Measurements from ENCODE around the gene IQSEC2.

IQSEC2 gene

GRCh38 chrX:53241558-53241957 is 39.8 kb downstream of the IQSEC2 start:
- no peak for DNase-seq

DNA sequence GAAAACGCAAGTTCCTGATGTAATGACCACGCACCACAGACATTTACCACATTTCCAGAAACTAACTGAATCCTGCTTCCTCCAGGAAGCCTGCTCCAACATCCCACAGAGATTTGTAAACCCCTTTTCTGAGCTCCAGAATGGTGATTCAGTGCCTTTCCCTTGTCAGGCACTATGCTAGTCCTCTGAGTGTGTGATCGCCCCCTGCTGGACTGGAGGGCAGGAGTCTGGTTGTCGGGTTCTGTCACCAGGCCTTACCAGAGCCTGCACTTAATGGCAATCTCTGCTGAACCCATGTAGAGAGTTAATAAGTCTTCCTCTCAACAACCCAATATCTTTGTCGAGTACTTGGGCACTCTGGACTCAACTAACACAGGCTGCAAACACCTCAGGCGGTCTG is 41.9 kb downstream of the IQSEC2 start:
- DNase-seq = peak; percentile 25 to 34

GRCh38 chrX:53237056-53237455 is 44.3 kb downstream of the IQSEC2 start:
- DNase-seq = no peak

- DNase-seq = no peak
Observed at GRCh38 chrX:53236025-53236679, 45.2 kb downstream of the IQSEC2 start.

- no peak for DNase-seq
Observed at GRCh38 chrX:53235566-53235965, 45.8 kb downstream of the IQSEC2 start.

DNA sequence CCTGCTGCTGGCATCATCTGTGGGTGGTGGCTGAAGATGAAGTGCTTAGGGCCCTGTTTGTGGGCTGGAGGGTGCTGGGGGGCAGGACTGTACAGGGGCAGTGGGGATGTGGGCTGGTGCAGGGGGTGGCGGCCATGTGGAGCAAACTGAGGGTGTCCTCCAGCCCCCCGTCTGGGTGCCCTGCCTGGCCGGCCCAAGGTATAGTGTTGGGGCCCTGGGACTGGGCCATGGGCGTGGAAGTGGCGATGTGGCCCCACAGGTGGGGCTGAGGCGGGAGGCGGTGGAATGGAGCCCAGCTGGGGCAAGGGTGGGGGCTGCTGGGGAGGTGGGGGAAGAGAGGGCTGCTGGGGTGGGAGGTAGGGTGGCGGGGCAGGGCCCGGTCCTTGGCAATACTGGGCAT is 46.9 kb downstream of the IQSEC2 start:
- DNase-seq = no peak

GRCh38 chrX:53233536-53233935 is 47.8 kb downstream of the IQSEC2 start:
- DNase-seq = no peak

GRCh38 chrX:53230116-53230515 is 51.3 kb downstream of the IQSEC2 start:
- no peak for DNase-seq

DNA sequence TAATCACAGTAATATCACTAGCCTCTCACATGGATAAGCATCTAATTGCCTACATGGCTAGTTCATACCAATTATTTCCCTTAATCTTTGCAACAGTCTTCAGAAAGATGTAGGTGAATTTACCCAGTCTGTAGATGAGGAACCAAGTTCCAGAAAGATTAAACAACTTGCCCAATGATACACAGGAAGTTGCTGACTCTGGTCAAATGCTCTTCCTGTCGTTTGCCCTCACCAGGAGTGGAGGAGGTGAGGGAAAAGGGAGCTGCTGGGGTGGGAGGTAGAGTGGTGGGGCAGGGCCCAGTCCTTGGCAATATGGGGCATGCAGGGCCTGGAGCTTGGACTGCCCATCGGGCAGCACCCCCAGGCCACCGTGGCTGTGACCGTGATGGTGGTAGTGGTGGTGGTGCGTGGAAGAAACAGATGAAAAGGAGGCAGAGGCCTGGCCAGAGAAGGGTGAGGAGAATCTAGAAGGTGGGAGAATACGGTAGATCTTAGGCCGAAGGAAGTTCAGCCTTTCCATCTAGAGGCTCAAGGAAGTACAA is 54.1 kb downstream of the IQSEC2 start:
- no peak for DNase-seq

GRCh38 chrX:53224860-53225797 is 56.3 kb downstream of the IQSEC2 start, which contains the start of gene KDM5C:
KDM5C (minus strand) TSS chrX:53225207; CDS start chrX:53224889, 318 bp downstream.
- peak; percentile 75 to 88 for DNase-seq

DNA sequence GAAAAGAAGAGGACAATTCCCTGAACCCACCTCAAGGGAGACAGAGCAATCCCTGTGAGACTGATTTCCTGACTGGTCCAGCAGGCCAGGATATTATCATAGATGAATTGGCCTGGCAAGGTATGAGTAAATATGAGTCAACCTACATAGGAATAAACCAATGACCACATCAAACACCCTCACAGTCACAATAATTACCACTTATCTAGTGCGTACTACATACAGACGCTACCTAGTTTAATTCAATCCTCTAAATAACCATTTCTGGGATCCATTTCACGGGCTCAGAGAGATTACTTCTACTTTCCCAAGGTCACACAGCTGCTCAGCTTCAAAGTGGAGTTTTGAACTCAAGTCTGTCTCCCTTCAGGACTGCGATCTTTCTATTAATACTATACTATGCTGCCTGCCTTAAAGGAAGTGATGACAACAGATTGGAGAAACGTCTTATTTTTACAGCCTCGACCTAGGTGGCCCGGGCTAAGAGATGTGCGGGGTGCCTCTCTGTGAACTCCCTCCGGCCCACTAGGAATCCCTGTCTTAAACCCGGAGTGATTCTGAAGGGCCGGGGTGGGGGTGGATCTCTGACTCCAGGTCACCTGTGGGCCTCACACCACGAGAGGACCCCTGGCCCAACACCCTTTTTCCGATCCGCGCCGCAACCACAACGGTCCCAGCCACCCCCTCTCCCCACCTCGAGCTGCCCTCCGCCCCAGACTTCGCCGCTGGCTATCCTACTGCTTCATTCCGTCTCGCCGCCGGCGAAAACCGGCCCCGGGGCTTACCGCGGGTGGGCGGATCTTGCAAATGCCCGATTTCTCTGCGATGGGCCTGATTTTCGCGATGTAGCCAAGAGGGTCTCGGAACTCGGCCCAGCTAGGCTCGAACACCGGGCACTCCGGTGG is 57.2 kb downstream of the IQSEC2 start:
- peak in 1 of 2 experiments; percentile 4 for DNase-seq

DNA sequence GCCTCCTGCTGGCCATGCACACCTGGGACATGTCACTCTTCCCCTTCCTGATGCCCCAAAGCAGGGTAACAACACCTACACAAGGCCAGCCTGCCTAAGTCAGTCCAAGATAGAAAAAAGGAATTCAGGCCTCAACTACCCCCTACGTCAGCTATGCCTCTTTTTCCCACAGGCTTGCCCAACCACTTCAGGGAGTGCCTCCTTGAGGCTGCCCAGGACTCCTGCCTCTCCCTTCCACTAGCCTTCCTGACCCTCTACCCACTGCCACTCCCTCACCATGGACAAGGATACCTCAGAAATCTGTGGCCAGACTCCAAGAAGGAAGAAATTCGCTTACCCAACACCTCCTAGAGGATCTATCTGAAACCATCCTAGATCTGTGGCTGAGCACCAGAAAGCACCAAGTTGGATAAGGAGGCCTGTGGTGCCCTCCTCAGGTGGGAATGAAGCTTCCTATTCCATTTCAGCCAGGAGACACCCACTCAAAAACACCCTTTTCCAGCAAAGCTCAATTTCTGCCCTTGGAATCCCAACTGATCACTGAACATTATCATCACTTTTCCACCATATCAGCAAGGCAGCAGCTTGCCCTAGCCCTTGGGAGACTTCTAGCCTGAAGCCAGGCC is 58.2 kb downstream of the IQSEC2 start:
- no peak for DNase-seq
